Epithelial cell of prostate (primary cell): ENCODE measurements around the gene FHOD3.

ENCODE experiments used
- DNase-seq: peaks from one replicate; pipeline ENCODE4 v3.0.0-alpha.2; 2011; ENCODE audit warnings: low read depth, low spot score
- H3K27ac ChIP-seq: fragments of 450-650 bp; 2 replicates; pipeline ENCODE4 v1.5.1; 2017; ENCODE audit warnings: mild to moderate bottlenecking

FHOD3 gene

DNA sequence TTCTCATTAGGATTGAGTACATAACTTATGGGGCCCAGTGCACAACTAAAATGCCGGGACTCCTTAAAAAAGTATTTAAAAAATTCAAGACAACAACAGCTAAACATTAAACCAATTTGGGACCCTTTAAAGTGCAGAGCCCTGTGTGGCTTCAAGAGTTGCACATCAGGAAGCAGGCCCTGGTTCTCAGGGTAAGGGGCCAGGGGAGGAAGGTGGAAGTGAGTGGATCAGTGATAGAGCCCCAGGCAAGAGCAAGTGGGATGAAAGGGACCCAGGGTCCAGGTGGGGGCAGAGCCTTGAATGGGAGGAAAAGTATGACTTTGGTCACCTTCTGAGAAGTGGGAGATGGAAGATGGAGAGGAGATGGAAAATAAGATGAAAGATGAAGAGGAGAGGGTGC lies 2.3 kb upstream of the FHOD3 start:
- no peak for DNase-seq
- H3K27ac ChIP-seq: no peak overlapping the region

DNA sequence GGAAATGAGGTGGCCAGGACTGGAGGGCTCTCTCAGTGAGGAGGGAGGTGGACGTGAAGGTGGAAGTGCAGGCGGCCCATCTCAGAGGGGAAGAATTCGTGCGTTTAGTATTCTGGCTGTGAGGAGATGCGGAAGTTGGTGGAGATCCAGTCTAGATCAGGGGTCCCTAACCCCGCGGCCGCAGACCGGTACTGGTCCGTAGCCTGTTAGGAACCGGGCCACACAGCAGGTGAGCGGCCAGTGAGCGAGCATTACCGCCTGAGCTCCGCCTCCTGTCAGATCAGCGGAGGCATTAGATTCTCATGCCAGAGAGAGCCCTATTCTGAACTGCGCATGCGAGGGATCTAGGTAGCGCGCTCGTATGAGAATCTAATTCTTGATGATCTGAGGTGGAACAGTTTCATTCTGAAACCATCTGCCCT lies 1.6 kb upstream of the FHOD3 start:
- H3K27ac ChIP-seq: peak overlapping the region; percentile 62
- no peak for DNase-seq

DNA sequence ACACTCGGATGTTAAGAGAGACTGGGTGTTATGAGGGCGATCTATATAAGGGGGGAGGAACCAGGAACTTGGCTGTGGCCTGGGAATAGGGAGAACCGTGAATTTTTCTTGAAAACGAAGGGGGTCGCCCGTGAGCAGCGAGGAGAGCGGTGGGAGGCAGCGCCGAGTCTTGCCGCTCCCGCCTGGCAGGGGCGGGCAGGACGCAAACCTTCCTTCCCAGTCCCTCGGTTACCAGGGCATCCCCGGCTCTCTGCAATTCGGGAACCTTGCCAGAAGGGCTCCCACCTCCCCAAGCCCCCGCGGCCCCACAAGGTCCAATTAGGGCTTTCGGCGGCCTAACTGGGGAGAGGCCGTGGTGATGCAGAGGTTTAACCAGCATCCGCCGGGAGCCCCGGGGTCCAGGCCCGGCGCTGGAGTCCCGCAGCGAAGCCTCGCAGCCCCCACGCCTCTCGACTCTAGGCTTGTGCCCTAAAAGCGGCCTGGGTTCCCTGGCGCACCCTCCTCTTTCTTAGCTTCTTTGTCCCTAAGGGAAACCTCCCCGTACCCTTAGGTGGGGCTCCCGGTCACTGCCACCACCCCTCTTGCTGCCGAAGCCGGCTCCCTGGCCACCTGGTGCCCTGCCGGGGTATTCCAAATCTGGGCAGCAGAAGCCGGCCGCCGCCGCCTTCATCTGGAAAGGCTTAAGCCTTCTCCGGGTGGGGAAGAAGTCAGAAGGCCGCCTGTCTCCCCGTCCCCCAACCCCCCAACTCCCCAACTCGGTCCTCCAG lies 680 bp upstream of the FHOD3 start:
- DNase-seq: no peak
- H3K27ac ChIP-seq: peak overlapping the region; percentile 62

GRCh38 chr18:36298126-36298741 lies 721 bp downstream of the FHOD3 start:
- DNase-seq: no peak

DNA sequence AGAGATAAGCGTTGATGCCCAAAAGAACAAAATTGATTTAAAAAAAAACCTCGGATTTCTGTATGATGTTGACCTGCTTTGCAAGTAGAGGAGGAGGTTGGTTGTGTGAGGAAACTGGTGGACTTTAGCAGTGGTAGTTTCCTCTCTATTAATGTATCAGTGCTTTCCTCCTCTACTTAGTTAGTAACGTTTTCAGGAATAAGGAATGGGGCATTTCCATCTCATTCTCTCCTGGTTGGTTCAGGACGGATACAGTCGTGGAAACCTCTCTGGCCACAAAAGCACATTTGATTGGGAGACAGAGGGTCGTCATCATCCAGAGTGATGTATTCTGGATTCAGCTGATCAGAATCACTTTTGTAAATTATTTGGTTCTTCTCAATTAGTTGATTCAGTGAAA lies 1.5 kb downstream of the FHOD3 start:
- DNase-seq: no peak
- no peak overlapping the region for H3K27ac ChIP-seq

More at GRCh38 chr18:36298126-36298741, 721 bp downstream of the FHOD3 start:
- no peak overlapping the region for H3K27ac ChIP-seq

GRCh38 chr18:36300211-36300610 lies 2.7 kb downstream of the FHOD3 start:
- H3K27ac ChIP-seq: no peak overlapping the region
- DNase-seq: no peak

DNA sequence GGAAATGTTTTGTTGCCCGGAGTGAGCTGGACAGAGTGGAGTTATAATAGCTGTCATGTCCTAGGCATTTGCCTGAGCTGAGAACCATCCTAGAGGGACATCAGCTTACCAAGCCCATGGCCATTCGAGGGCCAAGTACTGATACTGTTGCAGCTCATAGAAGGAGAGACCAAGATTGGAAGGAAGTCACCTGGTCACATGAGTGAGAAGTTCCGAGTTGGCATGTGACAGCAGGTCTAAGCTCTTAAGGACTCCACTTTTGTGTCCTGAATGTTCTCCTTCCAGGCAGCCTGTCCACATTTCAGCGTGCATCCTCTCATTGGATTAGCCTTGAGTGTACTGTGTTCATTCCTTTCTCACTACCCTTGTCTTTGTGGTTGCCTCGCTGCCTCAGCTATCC lies 4.4 kb downstream of the FHOD3 start:
- no peak overlapping the region for H3K27ac ChIP-seq

DNA sequence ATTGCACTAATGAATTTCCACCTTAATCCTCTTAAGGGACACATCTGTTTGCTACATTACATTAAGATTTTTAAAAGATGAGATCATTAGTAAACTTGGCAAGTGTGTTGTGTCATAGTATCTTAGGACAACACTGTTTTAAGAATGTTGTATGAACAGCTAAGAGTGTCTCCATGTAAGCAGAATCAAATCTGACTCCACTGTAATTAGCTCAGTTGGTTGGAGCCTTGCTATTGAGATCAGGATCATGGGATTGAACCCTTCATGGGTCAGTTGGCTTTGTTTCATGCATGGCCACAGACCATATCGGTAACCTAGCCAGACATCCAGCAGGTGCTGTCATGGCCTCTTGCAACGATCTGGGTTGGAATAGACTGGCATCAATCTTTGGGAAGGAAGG lies 5.2 kb downstream of the FHOD3 start:
- no peak for DNase-seq
- H3K27ac ChIP-seq: no peak overlapping the region

More for the DNA sequence above, 4.4 kb downstream of the FHOD3 start:
- no peak for DNase-seq

GRCh38 chr18:36303211-36303844 lies 5.8 kb downstream of the FHOD3 start:
- no peak for DNase-seq
- H3K27ac ChIP-seq: no peak overlapping the region

DNA sequence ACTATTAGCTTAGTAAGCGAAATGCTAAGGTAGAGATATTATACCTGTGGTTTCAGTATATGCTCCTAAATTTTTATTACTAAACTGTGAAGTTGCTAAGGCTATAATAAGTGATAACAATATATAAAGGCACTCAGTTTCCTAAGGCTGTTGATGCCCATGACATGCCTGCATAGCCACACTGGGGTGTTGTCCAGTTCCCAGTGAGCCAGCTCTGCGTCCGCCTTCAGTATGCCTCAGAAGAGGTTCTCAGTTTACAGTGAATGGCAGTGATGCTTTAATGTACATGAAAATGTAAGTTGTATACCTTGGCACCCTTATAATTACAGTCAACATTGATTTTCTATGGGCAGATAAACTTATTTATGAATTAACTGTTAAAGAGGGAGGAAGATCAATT lies 7.2 kb downstream of the FHOD3 start:
- no peak for DNase-seq
- no peak overlapping the region for H3K27ac ChIP-seq

DNA sequence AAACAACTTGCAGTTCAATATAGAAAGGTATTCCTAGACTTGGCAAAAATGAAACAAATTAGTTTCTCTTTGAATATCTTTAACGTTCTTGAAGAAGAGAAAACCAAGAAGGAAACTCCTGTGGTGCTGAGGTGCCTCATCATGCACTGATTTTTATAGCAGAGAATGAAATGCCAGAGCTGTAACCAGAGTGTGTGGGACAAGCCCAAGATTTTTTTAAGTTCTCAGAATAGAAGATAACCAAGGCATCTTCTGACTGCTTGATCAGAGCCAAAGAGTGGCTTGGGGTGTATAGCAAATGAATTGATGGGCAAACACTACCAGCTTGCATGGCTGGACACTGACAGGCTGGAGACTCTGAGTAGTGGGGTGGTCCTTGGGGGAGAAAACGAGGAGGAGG lies 7.9 kb downstream of the FHOD3 start:
- H3K27ac ChIP-seq: no peak overlapping the region
- DNase-seq: no peak

GRCh38 chr18:36307513-36307912 lies 10.0 kb downstream of the FHOD3 start:
- DNase-seq: no peak
- no peak overlapping the region for H3K27ac ChIP-seq

DNA sequence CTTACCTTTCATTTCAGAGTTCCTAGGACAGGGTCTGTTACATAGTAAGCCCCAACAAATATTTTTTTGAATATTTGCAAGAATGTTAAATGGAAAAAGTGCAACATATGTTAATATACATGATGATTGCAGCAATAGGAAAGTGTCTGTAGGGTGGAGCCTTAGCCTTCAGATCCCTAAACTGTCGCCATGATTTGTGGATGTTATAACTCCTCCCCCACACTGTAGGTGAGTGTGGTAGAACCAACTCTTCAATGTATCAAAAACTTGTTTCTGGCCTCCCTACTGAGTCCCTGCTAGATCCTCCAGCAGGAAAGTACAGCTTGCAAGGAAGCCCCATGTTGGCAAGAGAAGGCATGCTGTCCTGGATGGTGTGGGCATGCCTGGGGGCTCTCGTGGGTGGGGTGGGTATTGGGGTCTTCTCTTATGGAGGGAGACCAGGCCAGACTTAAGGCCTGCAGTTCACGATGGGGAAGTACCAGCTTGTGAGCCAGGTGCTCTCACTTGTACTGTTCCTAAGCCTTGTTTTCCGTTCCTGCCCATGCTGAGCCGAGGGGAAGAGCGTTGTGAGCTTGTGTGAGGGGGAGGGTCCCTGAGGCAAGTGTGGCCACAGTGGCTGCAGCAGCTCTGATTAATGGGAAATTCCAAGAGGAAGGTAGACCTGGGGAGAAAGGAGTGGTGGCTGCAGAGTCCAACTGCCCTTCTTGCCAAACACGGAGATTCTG lies 11.4 kb downstream of the FHOD3 start:
- H3K27ac ChIP-seq: peak overlapping the region; percentile 93

DNA sequence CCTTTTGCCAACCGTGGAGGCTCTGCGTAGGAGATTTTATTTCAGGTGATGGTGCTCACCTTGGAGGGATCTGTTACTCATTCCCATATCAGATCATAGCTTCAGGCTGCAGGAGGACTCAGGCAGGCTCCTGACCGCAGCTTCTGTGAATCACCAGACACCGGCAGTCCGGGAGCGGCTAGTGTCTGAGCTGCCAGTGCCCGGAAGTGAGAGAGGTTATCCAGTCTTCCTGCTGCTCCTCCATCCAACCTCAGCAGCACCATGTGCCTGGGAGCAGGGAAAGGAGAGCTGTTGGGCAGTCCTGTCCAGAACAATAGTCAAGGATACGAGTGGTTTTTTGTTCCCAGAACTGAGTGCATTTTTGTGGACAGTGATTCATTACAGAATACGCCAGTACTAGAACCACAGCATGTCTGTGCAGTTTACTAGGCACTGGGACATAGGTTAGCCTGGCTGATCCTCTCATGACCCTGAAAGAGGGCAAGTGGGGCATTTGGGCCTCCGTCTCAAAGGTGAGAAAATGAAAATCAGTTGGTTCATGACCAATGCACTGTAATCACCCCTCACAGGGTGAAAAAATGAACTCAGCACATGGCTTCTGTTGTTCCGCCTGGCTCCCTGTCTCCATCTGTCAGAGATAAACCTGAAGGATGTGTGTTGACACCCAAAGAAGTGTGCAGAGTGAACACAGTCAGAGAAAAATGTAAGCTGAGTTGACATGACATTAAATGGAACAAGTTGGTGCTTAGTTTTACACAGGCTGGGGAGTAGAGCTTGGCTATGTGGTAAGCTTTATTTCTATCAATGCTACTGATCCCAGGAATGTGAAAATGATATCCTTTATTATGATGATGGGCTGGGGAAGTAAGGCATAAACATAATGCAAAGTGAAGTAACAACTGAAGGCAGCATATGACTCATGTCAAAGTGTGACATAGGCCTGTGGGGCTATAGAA lies 12.2 kb downstream of the FHOD3 start:
- H3K27ac ChIP-seq: peak overlapping the region; percentile 93
- peak; percentile 99 for DNase-seq

More for the DNA sequence above, 11.4 kb downstream of the FHOD3 start:
- DNase-seq: no peak

GRCh38 chr18:36311026-36311570 lies 13.6 kb downstream of the FHOD3 start:
- no peak for DNase-seq
- peak overlapping the region; percentile 93 for H3K27ac ChIP-seq

- no peak overlapping the region for H3K27ac ChIP-seq
- DNase-seq: no peak
Measured at GRCh38 chr18:36312806-36313395, 15.4 kb downstream of the FHOD3 start.

DNA sequence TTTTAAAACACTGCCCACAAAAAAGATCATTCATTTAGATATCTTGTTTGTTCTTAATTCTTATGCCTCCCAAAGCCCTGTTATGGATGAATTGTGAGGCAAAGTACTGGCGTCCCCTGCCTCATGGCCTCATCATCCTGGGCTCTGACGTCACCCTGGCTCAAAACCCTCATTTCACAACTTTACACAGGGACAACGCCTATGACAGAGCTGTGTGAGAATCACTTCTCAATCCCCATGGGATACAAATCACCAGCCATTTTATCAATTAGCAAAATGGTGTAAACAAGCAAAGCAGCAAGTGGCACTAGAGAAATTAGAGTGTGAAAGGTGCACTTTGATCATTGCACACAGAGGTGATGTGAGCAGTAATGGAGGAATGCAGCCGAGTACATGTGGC lies 16.6 kb downstream of the FHOD3 start:
- peak overlapping the region; percentile 79 for H3K27ac ChIP-seq
- DNase-seq: no peak

- H3K27ac ChIP-seq: peak overlapping the region; percentile 79
- DNase-seq: no peak
Measured at GRCh38 chr18:36314754-36315153, 17.2 kb downstream of the FHOD3 start.

- peak overlapping the region; percentile 79 for H3K27ac ChIP-seq
- no peak for DNase-seq
Measured at GRCh38 chr18:36315736-36316135, 18.2 kb downstream of the FHOD3 start.
